Measurements from ENCODE around the gene PRELID1. TPM values are rescaled to one million over a fixed set of nuclear protein-coding genes. Genes with fewer than 3 reads are reported as not detected.
A peak's percentile ranks its signal among the peaks of the same experiment; 100 is the strongest.
"Not testable (repeated sequence)": the region's sequence is repeated elsewhere in the genome, so short reads cannot be mapped to it uniquely, and the experiment has no call there.

PRELID1 gene
- total RNA-seq, 2 donors from 2014 or later, result 263 to 276 TPM

DNA sequence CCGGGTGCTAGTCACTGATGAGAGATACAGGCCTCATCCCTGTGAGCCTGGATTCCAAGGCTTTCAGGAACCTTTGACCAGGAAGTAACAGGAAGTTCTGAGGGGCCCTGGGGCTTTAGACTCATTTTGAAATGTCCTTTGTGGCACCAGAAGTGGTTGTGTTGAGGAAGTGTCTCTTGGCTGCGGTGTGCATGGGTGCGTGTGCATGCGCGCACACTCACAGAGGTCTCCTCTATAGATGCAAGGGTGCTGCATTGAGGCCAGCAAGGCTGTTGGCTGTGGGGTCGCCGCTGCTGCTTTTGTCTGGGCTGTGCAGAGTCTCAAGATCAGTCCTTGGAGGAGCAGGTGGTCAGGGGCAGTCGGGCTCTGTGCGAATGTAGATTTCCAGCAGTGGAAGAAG is 7.7 kb upstream of the PRELID1 start:
- no peak for ATAC-seq
- intact Hi-C loops (cut with DNase I, micrococcal nuclease), result no loop called here
- DNase-seq, result peak in 1 of 2 donors; percentile 28

DNA sequence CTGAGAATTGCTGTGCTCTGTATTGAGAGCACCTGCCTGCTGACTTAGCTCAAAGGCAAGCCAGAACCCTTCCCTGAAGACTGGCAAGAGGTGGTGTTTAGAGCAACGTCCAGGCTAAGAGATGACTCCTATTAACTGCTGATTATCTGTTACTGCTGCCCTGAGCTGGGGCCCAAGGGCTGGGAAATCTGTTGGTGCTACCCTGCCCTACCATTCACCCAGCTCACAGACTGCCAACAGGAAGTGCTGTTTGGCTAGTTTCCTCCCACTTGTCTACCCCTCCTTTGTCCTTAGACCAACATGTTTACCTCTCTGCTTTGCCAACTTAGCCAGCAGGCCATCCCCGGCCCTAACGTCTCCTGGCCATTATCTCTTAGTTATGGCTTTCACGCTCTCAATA is 7.0 kb upstream of the PRELID1 start:
- intact Hi-C loops (cut with DNase I, micrococcal nuclease), result no loop called here
- ATAC-seq (peak; percentile 34), DNase-seq (no peak)

DNA sequence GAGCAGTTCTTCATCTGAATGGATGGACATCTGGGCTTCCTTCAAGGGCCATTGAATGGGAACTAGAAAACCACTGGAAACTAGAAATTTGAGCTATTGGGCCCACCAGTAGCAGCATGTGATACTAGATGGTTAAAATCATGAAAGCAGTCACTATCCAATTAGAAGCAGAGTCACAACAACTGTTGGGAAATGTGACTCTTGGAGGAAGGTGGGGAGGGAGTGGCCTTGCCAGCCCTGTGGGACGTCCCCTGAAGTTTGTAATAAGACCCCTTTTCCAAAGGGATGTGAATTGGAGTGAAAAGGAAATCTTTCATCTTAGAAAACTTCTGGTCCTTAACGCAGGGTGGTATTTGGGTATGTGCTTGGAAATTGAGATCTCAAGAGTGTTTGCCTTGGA is 5.7 kb upstream of the PRELID1 start:
- intact Hi-C loops (cut with DNase I, micrococcal nuclease), result no loop called here
- no peak for DNase-seq
- ATAC-seq, result no peak

DNA sequence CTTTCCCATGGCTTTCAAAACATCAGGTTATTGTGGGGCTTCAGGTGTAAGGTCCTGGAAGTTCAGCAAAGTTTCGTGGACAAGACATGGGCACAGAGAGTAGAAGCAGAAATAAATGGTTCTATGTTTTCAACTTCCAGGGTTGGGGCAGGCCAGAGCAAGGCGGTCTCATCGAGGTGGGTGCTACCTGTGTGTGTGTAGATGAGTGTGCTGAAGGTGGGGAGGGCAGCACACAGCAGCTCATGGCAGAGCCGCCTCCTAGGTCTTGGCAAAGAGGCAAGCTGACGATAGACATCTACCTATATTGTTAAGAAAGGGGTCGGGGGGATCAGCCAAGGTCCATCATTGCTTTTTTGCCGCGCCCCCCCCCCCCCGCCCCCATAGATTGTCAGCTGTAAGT is 3.9 kb upstream of the PRELID1 start:
- DNase-seq, result peak in 1 of 2 donors; percentile 30
- intact Hi-C loops (cut with DNase I, micrococcal nuclease), result no loop called here
- no peak for ATAC-seq

DNA sequence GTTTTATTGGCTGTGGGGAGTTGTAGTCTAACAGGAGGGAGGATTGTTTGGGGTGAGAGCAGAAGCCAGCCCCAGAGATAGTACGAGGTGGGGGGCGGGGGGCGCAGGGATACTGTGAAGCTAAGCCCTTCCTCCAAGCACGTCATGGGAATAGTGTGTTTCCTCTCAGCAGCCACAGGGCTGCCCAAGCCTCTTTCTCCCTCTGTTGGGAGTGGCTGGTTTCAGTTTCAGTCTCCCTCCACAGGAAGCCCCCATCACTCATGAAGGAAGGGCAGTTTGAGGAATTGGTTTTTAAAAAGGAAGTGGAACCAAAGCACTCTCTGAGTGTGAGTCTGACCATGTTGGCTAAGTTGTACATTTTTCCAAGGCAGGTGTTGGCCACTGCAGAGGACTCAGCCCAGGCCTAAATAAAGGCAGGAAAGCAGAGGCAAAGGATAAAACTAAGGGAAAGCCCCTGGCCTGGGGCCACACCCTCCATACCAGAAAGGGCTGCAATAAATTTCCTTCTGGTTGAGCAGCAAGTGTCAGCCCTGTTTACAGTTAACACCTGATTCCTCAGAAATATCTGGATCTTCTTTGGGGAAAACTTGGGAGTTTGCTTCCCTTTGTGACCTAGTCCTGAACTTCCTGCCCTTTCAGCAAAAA is 3.2 kb upstream of the PRELID1 start:
- intact Hi-C loops (cut with DNase I, micrococcal nuclease), result no loop called here
- DNase-seq (peak; percentile 78 to 80), ATAC-seq (peak; percentile 36)

DNA sequence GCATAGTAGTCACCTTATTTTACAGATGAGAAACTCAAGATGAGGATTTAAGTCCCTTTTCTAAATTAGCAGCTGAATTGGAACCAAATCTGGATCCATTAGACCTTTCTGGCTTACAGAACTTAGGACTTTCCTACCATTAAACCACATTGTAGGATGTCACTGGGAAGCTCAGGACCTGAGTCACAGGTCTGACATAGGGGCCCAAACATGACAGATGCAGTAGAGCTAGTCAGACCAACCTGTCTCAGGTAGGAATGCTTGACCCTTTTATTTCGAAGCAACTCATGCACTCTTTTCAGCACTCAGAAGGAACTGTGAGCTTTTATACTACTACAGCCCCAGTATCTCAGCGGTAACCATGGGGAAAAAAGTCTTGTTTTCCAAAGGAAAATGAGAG is 2.6 kb upstream of the PRELID1 start:
- ATAC-seq (no peak), DNase-seq (no peak)
- intact Hi-C loops (cut with DNase I, micrococcal nuclease), result no loop called here

DNA sequence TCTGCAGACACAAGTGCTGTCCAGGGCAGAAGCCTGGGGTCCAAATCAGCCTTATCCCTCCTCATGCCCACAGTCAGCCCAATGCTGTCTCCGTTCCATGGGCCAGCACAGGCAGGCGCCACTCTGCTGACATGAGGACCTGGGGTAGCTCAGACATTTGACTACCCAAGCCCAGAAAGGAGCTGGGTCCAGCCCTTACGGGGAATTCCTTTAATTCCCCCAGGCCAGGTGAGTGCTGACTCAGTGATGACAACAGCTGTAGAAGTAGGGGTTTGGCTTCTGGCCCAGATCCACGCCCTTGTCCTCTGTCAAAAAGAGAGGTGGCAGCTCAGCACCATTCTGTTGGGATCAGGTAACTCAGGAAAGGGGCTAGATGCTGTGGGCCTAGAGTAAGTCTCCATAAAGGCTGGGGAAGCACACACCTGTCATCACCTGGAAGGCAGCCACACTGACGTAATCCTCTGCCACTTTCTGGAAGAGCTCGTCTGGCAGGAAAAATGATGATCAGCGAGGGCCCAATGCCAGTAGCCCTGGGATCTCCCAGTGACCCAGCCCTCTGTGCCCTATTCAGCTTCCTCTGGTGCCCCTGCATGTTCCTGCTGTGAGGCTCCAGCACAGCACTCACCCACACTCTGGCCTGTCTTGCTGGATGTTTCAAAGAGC is 2.0 kb upstream of the PRELID1 start:
- DNase-seq (peak; percentile 88), ATAC-seq (peak; percentile 44)
- intact Hi-C loops (cut with DNase I, micrococcal nuclease), result no loop called here

DNA sequence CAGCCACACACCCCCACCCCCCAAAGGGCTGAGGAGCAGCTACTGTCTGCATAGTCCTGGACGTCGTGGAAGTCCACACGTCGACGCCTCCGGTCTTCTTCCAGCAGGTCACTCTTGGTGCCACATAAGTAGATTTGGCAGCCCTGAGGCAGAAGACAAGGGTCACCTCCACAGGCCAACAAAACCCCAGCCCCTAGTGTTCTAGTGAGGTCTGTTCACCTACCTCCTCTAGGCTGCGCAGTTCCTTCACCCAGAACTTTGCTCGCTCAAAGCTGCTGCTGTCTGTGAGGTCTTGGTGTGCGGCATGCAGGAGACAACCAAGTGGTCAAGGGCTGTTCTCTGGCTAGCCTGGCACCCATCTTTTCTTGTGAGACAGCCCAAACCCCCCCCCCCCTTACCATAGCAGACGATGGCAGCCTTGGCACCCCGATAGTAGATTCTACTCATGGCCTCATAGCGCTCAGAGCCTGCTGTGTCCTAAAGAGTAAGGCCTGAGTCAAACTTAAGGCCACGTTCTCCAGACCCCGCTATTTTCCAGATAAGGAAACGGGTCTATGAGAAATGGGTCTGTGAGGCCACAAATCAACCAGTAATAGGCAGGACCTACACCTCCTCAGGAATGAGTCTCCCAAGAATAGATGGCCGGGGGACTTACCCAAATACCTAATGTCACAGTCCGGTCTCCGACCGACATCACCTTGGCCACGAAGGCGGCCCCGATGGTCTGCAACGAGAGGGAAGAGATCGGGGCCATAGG is 1.1 kb upstream of the PRELID1 start:
- DNase-seq, result peak in 1 of 2 donors; percentile 47
- ATAC-seq, result no peak
- intact Hi-C loops (cut with DNase I, micrococcal nuclease), result no loop called here

DNA sequence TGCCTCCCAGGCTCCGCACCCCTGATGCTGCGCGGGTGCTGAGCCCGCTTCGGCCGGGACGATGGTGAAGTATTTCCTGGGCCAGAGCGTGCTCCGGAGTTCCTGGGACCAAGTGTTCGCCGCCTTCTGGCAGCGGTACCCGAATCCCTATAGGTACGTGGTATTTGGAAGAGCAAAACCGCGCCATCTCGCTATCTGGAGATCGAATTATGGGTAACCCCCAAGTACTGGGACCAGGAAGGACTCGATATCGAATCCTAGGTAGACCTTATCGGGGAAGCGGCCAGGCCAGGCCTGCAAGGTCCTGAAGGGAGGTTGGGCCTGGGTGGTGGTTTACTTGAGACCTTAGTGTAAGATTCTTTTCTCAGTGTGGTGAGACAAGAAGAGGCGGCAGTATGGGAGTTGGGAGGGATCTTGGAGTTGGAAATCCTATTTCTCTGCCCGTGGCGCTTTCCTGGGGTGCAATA is 359 bp downstream of the PRELID1 start:
- ATAC-seq (peak; percentile 9), DNase-seq (peak in 1 of 2 donors; percentile 57)
- intact Hi-C loops (cut with DNase I, micrococcal nuclease), result no loop called here

DNA sequence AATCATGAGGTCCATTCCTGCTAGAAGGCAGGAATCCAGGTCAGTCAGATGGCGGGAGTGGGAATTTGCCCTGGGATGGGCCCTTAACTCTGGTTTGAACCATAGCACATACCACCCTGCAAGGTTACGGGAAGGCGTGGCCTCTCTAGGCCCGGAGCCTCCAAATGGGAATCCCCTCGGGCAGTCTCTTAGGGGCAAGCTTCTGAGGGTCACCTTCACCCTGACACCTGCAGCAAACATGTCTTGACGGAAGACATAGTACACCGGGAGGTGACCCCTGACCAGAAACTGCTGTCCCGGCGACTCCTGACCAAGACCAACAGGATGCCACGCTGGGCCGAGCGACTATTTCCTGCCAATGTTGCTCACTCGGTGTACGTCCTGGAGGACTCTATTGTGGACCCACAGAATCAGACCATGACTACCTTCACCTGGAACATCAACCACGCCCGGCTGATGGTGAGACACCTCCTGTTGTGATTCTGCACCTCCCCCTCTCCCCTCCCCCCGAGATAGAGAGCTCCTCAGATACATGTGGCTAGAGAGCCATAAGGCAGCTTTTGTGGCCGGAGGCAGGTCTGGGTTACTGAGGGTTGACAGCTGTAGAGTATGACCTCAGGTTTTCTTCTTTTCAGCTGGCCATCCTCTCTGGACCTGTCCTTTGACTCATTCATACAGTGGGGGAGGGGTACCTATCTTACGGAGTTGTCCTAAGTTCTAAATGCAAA is 957 bp downstream of the PRELID1 start:
- peak; percentile 85 to 88 for DNase-seq
- intact Hi-C loops (cut with DNase I, micrococcal nuclease), result no loop called here
- peak; percentile 62 for ATAC-seq

DNA sequence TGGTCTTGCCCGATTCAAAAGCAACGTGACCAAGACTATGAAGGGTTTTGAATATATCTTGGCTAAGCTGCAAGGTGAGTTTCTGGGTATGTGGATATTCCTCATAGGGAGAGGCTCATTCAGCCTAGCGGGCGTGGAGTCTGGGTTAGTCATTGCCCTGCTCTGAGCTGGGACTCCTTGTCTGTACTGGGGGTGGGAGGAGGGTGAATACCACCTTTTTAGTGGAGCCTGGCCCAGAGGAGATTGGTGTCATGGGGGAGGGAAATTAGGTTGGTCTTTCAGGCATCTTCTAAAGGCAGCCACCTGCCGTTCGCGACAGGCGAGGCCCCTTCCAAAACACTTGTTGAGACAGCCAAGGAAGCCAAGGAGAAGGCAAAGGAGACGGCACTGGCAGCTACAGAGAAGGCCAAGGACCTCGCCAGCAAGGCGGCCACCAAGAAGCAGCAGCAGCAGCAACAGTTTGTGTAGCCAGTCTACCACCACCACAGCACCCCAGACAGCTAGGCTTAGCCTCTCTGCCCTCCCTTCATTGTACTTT is 2.6 kb downstream of the PRELID1 start:
- ATAC-seq; intact Hi-C loops (cut with DNase I, micrococcal nuclease); DNase-seq: not testable (repeated sequence)

DNA sequence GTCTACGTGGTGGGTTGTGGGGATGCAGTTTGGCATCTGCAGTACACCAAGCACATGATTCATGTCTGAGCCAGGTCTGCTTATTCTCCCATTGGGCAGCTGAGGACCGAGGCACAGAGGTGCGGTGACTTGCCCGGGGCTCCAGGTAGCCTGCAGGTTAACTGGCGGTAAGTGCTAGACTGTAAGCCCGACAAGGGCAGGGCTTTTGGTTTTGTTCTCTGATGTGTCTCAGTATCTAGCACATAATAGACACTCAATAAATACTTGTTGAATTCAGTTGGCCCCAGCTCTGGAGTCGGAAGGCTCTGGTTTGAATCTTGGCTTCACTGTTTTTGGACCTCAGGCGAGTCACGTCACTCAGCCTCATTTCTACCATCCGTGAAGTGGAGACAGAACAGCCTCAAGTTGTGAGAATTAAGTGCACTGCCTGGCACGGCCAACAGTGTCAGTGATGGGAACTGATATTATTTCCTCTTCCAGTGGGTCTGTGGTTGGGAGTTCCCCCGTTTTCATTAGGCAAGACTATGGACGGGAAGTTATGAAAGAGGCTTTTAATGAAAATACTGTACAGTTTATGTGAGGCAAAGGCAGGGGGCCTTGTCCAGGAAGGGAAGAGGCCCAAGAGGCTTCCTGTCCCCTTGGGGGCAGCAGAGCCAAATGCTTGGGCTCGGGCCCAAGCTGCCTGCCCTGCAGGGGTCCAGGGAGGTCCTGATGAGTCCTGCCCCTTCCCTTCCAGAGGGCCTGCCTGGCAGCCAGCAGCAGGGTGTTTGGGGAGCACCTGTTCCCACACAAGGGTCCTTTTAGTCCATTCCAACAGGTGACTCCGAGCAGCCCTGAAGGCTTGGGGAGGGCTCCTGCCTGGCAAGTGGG is 3.3 kb downstream of the PRELID1 start:
- intact Hi-C loops (cut with DNase I, micrococcal nuclease), result no loop called here
- ATAC-seq (no peak), DNase-seq (peak in 1 of 2 donors; percentile 27)

DNA sequence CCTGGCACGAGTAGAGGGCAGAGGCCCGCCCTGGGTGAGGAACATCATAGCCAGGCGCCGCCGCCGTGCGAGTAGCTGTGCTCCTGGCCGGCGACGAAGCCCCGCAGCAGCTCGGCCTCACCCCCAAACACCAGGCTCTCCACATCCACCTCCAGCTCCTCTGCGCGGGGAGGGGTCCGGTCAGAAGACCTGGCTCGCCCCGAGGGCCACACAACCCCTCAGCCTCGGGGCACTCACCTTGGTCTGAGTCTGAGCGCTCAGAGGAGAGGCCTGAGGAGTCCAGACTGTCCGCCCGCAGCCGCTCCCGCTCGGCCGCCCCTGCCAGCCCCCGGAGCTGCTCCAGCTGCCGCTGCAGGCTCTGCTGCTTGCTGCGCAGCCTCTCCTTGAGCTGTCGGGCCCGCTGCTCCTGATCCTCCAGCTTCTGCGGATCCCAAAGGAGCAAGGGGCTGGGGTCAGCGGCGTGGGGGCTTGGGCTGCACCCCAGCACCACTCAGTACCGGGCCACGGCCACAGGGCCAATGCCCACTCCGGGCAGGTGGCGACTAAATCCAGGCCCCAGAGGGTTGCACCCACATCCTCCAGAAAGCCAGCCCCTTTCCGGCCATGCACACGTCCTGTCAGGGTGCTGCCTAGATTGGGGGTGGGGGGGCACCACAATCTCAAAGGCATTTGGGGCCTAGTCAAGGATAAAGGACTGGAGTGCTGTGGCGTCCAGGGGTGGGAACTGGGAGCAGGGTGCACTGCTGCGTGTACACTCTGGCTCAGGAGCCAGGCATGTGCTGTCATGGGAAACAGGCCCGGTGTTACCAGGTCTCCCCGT is 4.2 kb downstream of the PRELID1 start:
- peak in 1 of 2 donors; percentile 28 for DNase-seq
- ATAC-seq, result no peak
- intact Hi-C loops (cut with DNase I, micrococcal nuclease), result no loop called here

DNA sequence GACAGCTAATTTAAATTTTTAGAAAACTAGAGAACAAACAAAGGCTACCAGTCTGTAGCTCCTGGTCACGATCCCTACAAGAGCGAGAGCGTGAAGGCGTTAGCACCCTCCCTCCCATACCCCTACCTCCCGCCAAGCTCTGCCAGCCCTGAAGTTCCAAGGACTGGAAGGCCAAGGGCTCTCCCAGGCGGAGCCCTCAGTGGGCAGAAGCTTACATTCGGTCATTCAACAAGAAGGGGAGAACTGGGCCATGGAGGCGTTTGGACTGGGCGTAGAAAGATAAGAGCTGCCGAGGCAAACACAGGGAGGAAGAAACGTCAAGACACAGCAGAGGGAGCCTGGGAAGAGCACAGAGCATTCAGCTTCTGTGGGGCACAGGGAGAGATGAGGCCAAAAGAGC is 5.1 kb downstream of the PRELID1 start:
- DNase-seq (no peak), ATAC-seq (no peak)
- intact Hi-C loops (cut with DNase I, micrococcal nuclease), result no loop called here

DNA sequence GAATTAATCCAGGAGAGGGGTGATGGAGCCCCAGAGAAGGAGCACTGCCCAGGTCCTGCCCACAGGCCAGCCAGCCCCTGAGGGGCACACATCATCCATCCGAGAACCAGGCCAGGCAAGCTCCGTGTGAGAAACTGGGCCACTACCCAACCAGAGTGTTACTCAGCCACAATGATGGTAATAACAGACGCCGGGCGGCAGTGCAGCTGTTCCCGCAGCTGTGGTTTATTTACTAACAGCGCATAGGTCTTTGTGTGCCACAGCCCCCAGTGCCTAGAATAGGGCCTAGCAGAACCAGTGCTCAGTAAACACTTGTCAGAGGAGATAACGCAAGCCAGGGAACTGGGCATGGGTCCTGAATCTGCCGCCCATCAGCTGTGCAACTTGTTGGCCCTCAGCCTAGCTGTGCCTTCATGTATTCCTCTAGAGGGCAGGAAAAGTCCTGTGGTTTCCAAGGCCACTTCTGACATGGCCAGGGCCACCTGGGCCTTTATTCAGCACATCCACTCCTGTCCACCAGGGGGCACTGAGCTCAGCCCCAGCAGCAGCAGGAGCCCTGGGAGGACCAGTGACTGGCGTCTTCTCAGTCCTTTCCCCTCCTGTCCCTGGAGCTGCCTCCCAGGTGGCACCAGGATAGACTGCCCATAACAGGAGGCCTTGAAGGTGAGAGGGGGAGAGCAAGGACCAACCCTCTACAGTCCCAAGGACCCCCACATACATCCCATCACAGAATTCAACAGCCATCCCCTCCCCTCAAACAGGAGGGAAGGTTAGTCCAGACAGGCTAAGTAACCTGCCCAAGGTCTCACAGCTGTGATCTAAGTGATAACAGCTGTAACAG is 6.0 kb downstream of the PRELID1 start:
- intact Hi-C loops (cut with DNase I, micrococcal nuclease), result loop anchor here in 1 of 2 donors (10.0 kb wide), 1 partner anchor 55 kb away; no protein-coding TSS in a partner anchor
- DNase-seq (peak; percentile 74 to 78), ATAC-seq (peak; percentile 36)

DNA sequence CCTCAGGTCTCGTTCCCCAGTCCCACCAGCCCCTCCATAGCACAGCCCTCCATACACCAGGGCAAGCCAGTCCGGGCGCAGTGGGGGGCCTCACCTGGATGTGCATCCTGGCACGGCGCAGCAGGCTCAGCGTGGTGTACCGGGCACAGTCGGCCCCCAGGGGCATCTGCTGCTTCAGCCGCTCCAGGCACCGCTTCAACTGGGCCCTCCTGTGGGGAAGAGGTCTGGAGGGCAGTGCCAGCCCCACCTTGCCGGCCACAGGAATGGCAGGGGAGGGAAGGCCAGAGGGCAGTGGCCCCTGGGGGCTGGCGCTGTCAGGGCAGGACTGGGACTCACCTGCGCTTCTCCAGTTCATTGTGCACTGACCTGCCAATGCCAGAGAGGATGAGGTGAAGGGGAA is 6.7 kb downstream of the PRELID1 start:
- intact Hi-C loops (cut with DNase I, micrococcal nuclease), result loop anchor here in 1 of 2 donors (10.0 kb wide), 1 partner anchor 54 kb away; no protein-coding TSS in a partner anchor
- ATAC-seq, result no peak
- peak in 1 of 2 donors; percentile 34 for DNase-seq

Measured in left colon (tissue), 2 donors.